ENCODE results near the gene MBD6. TPM values are rescaled to one million over a fixed set of nuclear protein-coding genes. Genes with fewer than 3 reads are reported as not detected.
"Not testable (repeated sequence)": the region's sequence is repeated elsewhere in the genome, so short reads cannot be mapped to it uniquely, and the experiment has no call there.

Gene MBD6
- total and polyA plus RNA-seq, 2 of the 4 experiments (the other 2 are of a cell fraction) = 0.90 to 9.3 TPM

DNA sequence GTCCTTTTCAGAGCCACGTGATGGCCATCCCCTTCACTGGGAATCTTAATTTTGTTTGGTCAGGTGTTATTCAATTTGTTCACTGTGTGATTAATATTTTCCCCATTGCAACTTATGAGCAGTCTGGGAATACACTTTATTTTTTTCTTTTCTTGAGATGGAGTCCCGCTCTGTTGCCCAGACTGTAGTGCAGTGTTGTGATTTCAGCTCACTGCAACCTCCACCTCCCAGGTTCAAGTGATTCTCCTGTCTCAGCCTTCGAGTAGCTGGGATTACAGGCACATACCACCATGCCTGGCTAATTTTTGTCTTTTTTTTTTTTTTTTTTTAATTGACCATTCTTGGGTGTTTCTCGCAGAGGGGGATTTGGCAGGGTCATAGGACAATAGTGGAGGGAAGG, 16.1 kb upstream of the MBD6 start:
- POLR2A ChIA-PET (ENCODE audit: unreplicated experiment); H2BK20ac ChIP-seq (ENCODE audit: low read depth, low read length): not testable (repeated sequence)

DNA sequence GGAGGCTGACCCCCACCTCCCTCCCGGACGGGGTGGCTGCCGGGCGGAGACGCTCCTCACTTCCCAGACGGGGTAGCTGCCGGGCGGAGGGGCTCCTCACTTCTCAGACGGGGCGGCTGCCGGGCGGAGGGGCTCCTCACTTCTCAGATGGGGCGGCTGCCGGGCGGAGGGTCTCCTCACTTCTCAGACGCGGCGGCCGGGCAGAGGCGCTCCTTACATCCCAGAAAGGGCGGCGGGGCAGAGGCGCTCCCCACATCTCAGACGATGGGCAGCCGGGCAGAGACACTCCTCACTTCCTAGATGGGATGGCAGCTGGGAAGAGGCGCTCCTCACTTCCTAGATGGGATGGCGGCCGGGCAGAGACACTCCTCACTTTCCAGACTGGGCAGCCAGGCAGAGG, 14.8 kb upstream of the MBD6 start:
- H3K36me3 ChIP-seq (ENCODE audit: control insufficient read depth, insufficient read depth, low read length) = peaks cover 65% of the 10 kb centered on the region

More for the DNA sequence above, 16.1 kb upstream of the MBD6 start:
- Histone ChIP-seq H3K36me3 (ENCODE audit: control insufficient read depth, insufficient read depth, low read length) (peaks cover 61% of the 10 kb centered on the region), H4K20me1 (ENCODE audit: insufficient read depth, low read length) (peaks cover 23% of the 10 kb centered on the region), H3K79me1 (ENCODE audit: low read depth in 1 of 2, low read length in 2 of 2) (peaks cover 15 to 46% of the 10 kb centered on the region in 2 experiments)
- H4K5ac ChIP-seq (ENCODE audit: low read depth, low read length); H3K27ac ChIP-seq (ENCODE audit: insufficient read depth, low read length); H3K23ac ChIP-seq (ENCODE audit: low read depth, low read length); in situ Hi-C loops (cut with MboI; ENCODE audit: low sequenced_read_pairs); H3K18ac ChIP-seq (ENCODE audit: low read depth, low read length); H3K4me2 ChIP-seq (ENCODE audit: low read depth, low read length); H2AK9ac ChIP-seq (replicated peaks; ENCODE audit: low read depth, low read length, poor library complexity); H3K4me1 ChIP-seq (ENCODE audit: control insufficient read depth, insufficient read depth, low read length); BruUV-seq (replicated peaks); H2AFZ ChIP-seq (replicated peaks; ENCODE audit: low read length, poor library complexity); dilution Hi-C loops (cut with HindIII; ENCODE audit: low sequenced_read_pairs, unreplicated experiment); H3K9ac ChIP-seq (ENCODE audit: low read depth, low read length); ATAC-seq (ENCODE audit: low read depth); H2AK5ac ChIP-seq (ENCODE audit: low read depth, low read length); CTCF ChIA-PET; H3K56ac ChIP-seq (ENCODE audit: extremely low read depth, insufficient read depth, low read length); H3K4me3 ChIP-seq (ENCODE audit: insufficient read depth, low read depth, low read length); H4K8ac ChIP-seq (ENCODE audit: low read depth in 2 of 2, low read length in 2 of 2); H3K14ac ChIP-seq (replicated peaks; ENCODE audit: low read depth, low read length); H2BK120ac ChIP-seq (ENCODE audit: low read depth, low read length); H3K27me3 ChIP-seq (ENCODE audit: control insufficient read depth, insufficient read depth, low read length); DNase-seq; H2BK15ac ChIP-seq (ENCODE audit: low read depth, low read length); H2BK5ac ChIP-seq (ENCODE audit: low read depth, low read length, poor library complexity, severe bottlenecking); H4K91ac ChIP-seq (ENCODE audit: insufficient read depth, low read depth, low read length); H3K9me1 ChIP-seq (ENCODE audit: insufficient read depth, low read length); H3K4ac ChIP-seq (ENCODE audit: low read depth, low read length); intact Hi-C loops (cut with micrococcal nuclease); H3K9me3 ChIP-seq (ENCODE audit: control insufficient read depth, insufficient read depth, low read length): not testable (repeated sequence)
- no CpG with 5 or more reads among the region's 4 CpGs for WGBS, 2 experiments (ENCODE audit: extremely low coverage in 2 of 2, insufficient read length in 1 of 2)

More for the DNA sequence above, 14.8 kb upstream of the MBD6 start:
- POLR2A ChIA-PET (ENCODE audit: unreplicated experiment); H3K18ac ChIP-seq (ENCODE audit: low read depth, low read length); intact Hi-C loops (cut with micrococcal nuclease); H2BK5ac ChIP-seq (ENCODE audit: low read depth, low read length, poor library complexity, severe bottlenecking); H2BK15ac ChIP-seq (ENCODE audit: low read depth, low read length); H2AFZ ChIP-seq (replicated peaks; ENCODE audit: low read length, poor library complexity); H3K4ac ChIP-seq (ENCODE audit: low read depth, low read length); H3K4me2 ChIP-seq (ENCODE audit: low read depth, low read length); H3K14ac ChIP-seq (replicated peaks; ENCODE audit: low read depth, low read length); H3K9me3 ChIP-seq (ENCODE audit: control insufficient read depth, insufficient read depth, low read length); H3K23ac ChIP-seq (ENCODE audit: low read depth, low read length); H3K9ac ChIP-seq (ENCODE audit: low read depth, low read length); H4K5ac ChIP-seq (ENCODE audit: low read depth, low read length); H3K56ac ChIP-seq (ENCODE audit: extremely low read depth, insufficient read depth, low read length); H2AK5ac ChIP-seq (ENCODE audit: low read depth, low read length); H2BK20ac ChIP-seq (ENCODE audit: low read depth, low read length); H4K91ac ChIP-seq (ENCODE audit: insufficient read depth, low read depth, low read length); H2BK120ac ChIP-seq (ENCODE audit: low read depth, low read length); DNase-seq; in situ Hi-C loops (cut with MboI; ENCODE audit: low sequenced_read_pairs); H3K9me1 ChIP-seq (ENCODE audit: insufficient read depth, low read length); H3K27ac ChIP-seq (ENCODE audit: insufficient read depth, low read length); CTCF ChIA-PET; ATAC-seq (ENCODE audit: low read depth); H4K8ac ChIP-seq (ENCODE audit: low read depth in 2 of 2, low read length in 2 of 2); H3K4me1 ChIP-seq (ENCODE audit: control insufficient read depth, insufficient read depth, low read length); H3K27me3 ChIP-seq (ENCODE audit: control insufficient read depth, insufficient read depth, low read length); dilution Hi-C loops (cut with HindIII; ENCODE audit: low sequenced_read_pairs, unreplicated experiment); H2AK9ac ChIP-seq (replicated peaks; ENCODE audit: low read depth, low read length, poor library complexity); BruUV-seq (replicated peaks); H3K4me3 ChIP-seq (ENCODE audit: insufficient read depth, low read depth, low read length): not testable (repeated sequence)
- Histone ChIP-seq H3K79me1 (ENCODE audit: low read depth in 1 of 2, low read length in 2 of 2) (peaks cover 22 to 51% of the 10 kb centered on the region in 2 experiments; a peak in 3 of 4 replicates), H4K20me1 (ENCODE audit: insufficient read depth, low read length) (peaks cover 33% of the 10 kb centered on the region)
- WGBS, 2 experiments (ENCODE audit: extremely low coverage in 2 of 2, insufficient read length in 1 of 2) = no CpG with 5 or more reads among the region's 28 CpGs
